ENCODE results near the gene SLC16A12. TPM values are rescaled to one million over a fixed set of nuclear protein-coding genes. Genes with fewer than 3 reads are reported as not detected.
"Not testable (repeated sequence)": the region's sequence is repeated elsewhere in the genome, so short reads cannot be mapped to it uniquely, and the experiment has no call there.

Gene SLC16A12
- total RNA-seq, 3 donors from 2014 or later (not counting 1 experiment from before 2014, with no cell fraction given): not detected

GRCh38 chr10:89454561-89455347 lies 80.6 kb downstream of the SLC16A12 start:
- H3K36me3 Mint-ChIP-seq: no peaks in the 10 kb centered on the region

GRCh38 chr10:89452193-89452592 lies 83.2 kb downstream of the SLC16A12 start:
- H3K4me1 Mint-ChIP-seq: no peaks in the 10 kb centered on the region
- H3K27ac ChIP-seq (ENCODE audit: low read length): no peak overlapping the region
- H3K4me1 ChIP-seq (ENCODE audit: control insufficient read depth, insufficient read depth, low read length): no peaks in the 10 kb centered on the region
- H3K9me3 Mint-ChIP-seq: no peaks in the 10 kb centered on the region
- DNase-seq (no peak), ATAC-seq (no peak)
- H3K4me3 Mint-ChIP-seq: no peak overlapping the region
- no peak overlapping the region for H3K4me3 ChIP-seq (ENCODE audit: low read length)
- WGBS (ENCODE audit: insufficient coverage): 63% methylated on average over 1 of the region's 1 CpG
- no peaks in the 10 kb centered on the region for H3K9me3 ChIP-seq (ENCODE audit: control insufficient read depth, insufficient read depth, low read length)
- TF ChIP-seq CTCF (IDR thresholded peaks at IDR 0.05): no peak
- H3K27me3 ChIP-seq (ENCODE audit: control insufficient read depth, insufficient read depth, low read length): no peaks in the 10 kb centered on the region
- H3K36me3 Mint-ChIP-seq: no peaks in the 10 kb centered on the region
- H3K36me3 ChIP-seq (ENCODE audit: control insufficient read depth, insufficient read depth, low read length): no peaks in the 10 kb centered on the region
- H3K27ac Mint-ChIP-seq: no peak overlapping the region
- H3K27me3 Mint-ChIP-seq (ENCODE audit: low read depth in 2 of 2): peaks cover 23 to 28% of the 10 kb centered on the region in 2 donors
- intact Hi-C loops (cut with micrococcal nuclease): no loop called here

More at GRCh38 chr10:89454561-89455347, 80.6 kb downstream of the SLC16A12 start:
- peaks cover 23 to 25% of the 10 kb centered on the region in 2 donors for H3K27me3 Mint-ChIP-seq (ENCODE audit: low read depth in 2 of 2)
- no peak overlapping the region for H3K27ac Mint-ChIP-seq
- ATAC-seq (no peak), DNase-seq (no peak)
- Histone ChIP-seq H3K27ac (ENCODE audit: low read length) (no peak overlapping the region), H3K27me3 (ENCODE audit: control insufficient read depth, insufficient read depth, low read length) (no peaks in the 10 kb centered on the region), H3K4me1 (ENCODE audit: control insufficient read depth, insufficient read depth, low read length) (no peaks in the 10 kb centered on the region), H3K36me3 (ENCODE audit: control insufficient read depth, insufficient read depth, low read length) (no peaks in the 10 kb centered on the region), H3K9me3 (ENCODE audit: control insufficient read depth, insufficient read depth, low read length) (no peaks in the 10 kb centered on the region), H3K4me3 (ENCODE audit: low read length) (no peak overlapping the region)
- H3K4me3 Mint-ChIP-seq: no peak overlapping the region
- WGBS (ENCODE audit: insufficient coverage): 73% methylated on average over 1 of the region's 1 CpG
- no peak for TF ChIP-seq CTCF (IDR thresholded peaks at IDR 0.05)
- no peaks in the 10 kb centered on the region for H3K4me1 Mint-ChIP-seq
- no peaks in the 10 kb centered on the region for H3K9me3 Mint-ChIP-seq
- intact Hi-C loops (cut with micrococcal nuclease): no loop called here

GRCh38 chr10:89450901-89451300 lies 84.5 kb downstream of the SLC16A12 start:
- no peaks in the 10 kb centered on the region for H3K9me3 Mint-ChIP-seq
- intact Hi-C loops (cut with micrococcal nuclease): no loop called here
- H3K4me1 Mint-ChIP-seq: no peaks in the 10 kb centered on the region

GRCh38 chr10:89444819-89445218 lies 90.6 kb downstream of the SLC16A12 start:
- H3K36me3 Mint-ChIP-seq; H3K4me1 ChIP-seq (ENCODE audit: control insufficient read depth, insufficient read depth, low read length); DNase-seq; H3K9me3 Mint-ChIP-seq; H3K4me3 Mint-ChIP-seq; H3K27ac ChIP-seq (ENCODE audit: low read length); H3K4me1 Mint-ChIP-seq; ATAC-seq; H3K9me3 ChIP-seq (ENCODE audit: control insufficient read depth, insufficient read depth, low read length); H3K27me3 ChIP-seq (ENCODE audit: control insufficient read depth, insufficient read depth, low read length); intact Hi-C loops (cut with micrococcal nuclease); H3K27ac Mint-ChIP-seq; H3K4me3 ChIP-seq (ENCODE audit: low read length); H3K36me3 ChIP-seq (ENCODE audit: control insufficient read depth, insufficient read depth, low read length): not testable (repeated sequence)
- WGBS (ENCODE audit: insufficient coverage): 98% methylated on average over 7 of the region's 7 CpGs
- peaks cover 33 to 61% of the 10 kb centered on the region in 2 donors for H3K27me3 Mint-ChIP-seq (ENCODE audit: low read depth in 2 of 2)

More at GRCh38 chr10:89450901-89451300, 84.5 kb downstream of the SLC16A12 start:
- Histone ChIP-seq H3K27ac (ENCODE audit: low read length) (no peak overlapping the region), H3K36me3 (ENCODE audit: control insufficient read depth, insufficient read depth, low read length) (no peaks in the 10 kb centered on the region), H3K27me3 (ENCODE audit: control insufficient read depth, insufficient read depth, low read length) (no peaks in the 10 kb centered on the region), H3K4me1 (ENCODE audit: control insufficient read depth, insufficient read depth, low read length) (no peaks in the 10 kb centered on the region), H3K4me3 (ENCODE audit: low read length) (no peak overlapping the region), H3K9me3 (ENCODE audit: control insufficient read depth, insufficient read depth, low read length) (no peaks in the 10 kb centered on the region)
- no peak for ATAC-seq
- no peaks in the 10 kb centered on the region for H3K36me3 Mint-ChIP-seq
- DNase-seq: no peak
- no peak overlapping the region for H3K27ac Mint-ChIP-seq
- no peak for TF ChIP-seq CTCF (IDR thresholded peaks at IDR 0.05)
- no peak overlapping the region for H3K4me3 Mint-ChIP-seq
- 98% methylated on average over 2 of the region's 2 CpGs for WGBS (ENCODE audit: insufficient coverage)
- H3K27me3 Mint-ChIP-seq (ENCODE audit: low read depth in 2 of 2): peaks cover 28 to 32% of the 10 kb centered on the region in 2 donors
